GM12892 (cell line): ENCODE data around the gene PPP2R2C.

Source experiments
- DNase-seq: peaks from one replicate; pipeline ENCODE4 v3.0.0; 2011; ENCODE audit not compliant: insufficient read length
- FAIRE-seq: peaks from 2 replicates; lab custom pipeline; 2011; peaks lifted over from hg19 to GRCh38; lab: Jason Lieb, UNC
- POLR2A ChIP-seq: IDR thresholded peaks from 2 replicates; pipeline ENCODE4 v1.6.1; 2011; ENCODE audit warnings: low read depth, low read length, control low read depth
- POLR2AphosphoS5 ChIP-seq: IDR thresholded peaks from 2 replicates; pipeline ENCODE4 v1.6.1; 2011; ENCODE audit warnings: low read depth, low read length, control low read depth
- TAF1 ChIP-seq: IDR thresholded peaks from 2 replicates; pipeline ENCODE4 v1.6.1; 2011; ENCODE audit warnings: low read depth, mild to moderate bottlenecking, control low read depth, low read length, borderline replicate concordance

Gene PPP2R2C

DNA sequence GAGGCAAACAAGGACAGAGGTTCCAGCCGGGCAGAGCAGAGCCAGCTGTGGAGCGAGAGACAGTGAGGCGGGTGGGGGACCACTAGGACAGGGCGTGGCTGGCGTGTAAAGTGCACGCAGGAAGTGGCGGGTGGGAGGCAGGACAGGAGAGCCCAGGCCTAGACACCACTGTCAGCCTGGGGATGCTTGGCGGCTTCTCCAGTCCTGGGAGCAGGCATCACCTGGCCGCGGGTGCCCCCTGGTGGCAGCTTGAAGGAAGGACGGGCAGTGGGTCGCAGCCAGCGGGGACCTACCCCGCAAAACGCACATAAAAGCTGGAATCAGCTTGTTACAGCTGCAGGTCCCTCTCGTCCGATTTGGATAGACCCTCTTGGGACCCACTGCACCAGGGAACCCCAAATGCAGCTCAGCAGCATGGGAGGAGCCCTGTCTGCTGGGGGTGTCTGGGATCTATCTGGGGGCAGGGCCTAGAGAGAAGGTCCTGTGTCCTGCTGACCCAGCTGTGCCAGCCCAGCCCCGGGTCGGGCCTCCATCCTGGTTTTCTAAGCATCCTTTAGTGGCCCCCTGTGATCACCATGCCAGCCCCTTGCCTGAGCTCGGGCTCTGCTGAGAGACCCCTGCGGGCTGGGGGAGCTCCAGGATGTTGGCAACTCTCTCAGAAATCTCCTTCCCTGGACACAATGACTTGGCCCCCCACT is 145.0 kb downstream of the PPP2R2C start:
- FAIRE-seq (peak; percentile 94), DNase-seq (peak; percentile 91)
- TF ChIP-seq POLR2AphosphoS5 = no peak
- no peak for TF ChIP-seq TAF1
- TF ChIP-seq POLR2A = no peak

- no peak for DNase-seq
- no peak for TF ChIP-seq POLR2A
- no peak for TF ChIP-seq TAF1
- no peak for TF ChIP-seq POLR2AphosphoS5
- FAIRE-seq = no peak
Measured at GRCh38 chr4:6326312-6327060, 145.9 kb downstream of the PPP2R2C start.

- no peak for DNase-seq
- TF ChIP-seq POLR2A (no peak), TAF1 (no peak), POLR2AphosphoS5 (no peak)
- no peak for FAIRE-seq
Measured at GRCh38 chr4:6325788-6326290, 146.6 kb downstream of the PPP2R2C start.

GRCh38 chr4:6324999-6325787 is 147.2 kb downstream of the PPP2R2C start:
- TF ChIP-seq TAF1 (no peak), POLR2AphosphoS5 (no peak), POLR2A (no peak)
- no peak for FAIRE-seq
- no peak for DNase-seq

- FAIRE-seq (no peak), DNase-seq (no peak)
- TF ChIP-seq POLR2A = no peak
- no peak for TF ChIP-seq TAF1
- TF ChIP-seq POLR2AphosphoS5 = no peak
Measured at GRCh38 chr4:6324461-6324998, 147.9 kb downstream of the PPP2R2C start.

GRCh38 chr4:6322761-6323566 is 149.4 kb downstream of the PPP2R2C start:
- no peak for TF ChIP-seq TAF1
- no peak for TF ChIP-seq POLR2A
- no peak for TF ChIP-seq POLR2AphosphoS5
- FAIRE-seq (peak; percentile 5), DNase-seq (no peak)

- no peak for DNase-seq
- TF ChIP-seq POLR2A = no peak
- no peak for TF ChIP-seq TAF1
- no peak for TF ChIP-seq POLR2AphosphoS5
- no peak for FAIRE-seq
Measured at GRCh38 chr4:6322067-6322760, 150.2 kb downstream of the PPP2R2C start.

DNA sequence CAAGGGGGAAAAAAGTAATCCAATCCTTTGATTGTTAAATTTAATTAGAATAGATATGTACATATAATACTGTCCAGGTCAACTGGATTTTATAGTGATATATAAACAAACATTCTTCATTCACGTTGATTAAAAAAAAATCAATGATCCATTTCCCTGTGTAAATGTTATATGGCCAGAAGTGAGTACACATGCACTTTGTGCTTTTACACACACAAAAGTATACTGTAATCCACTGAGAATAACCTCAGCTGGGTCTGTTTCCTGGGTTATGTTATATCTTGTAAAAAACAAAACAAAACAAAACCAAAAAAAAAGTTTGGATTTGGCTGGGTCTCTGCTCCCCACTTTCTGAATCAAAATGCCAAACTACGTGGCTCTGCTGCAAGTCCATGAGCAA is 151.1 kb downstream of the PPP2R2C start:
- FAIRE-seq = no peak
- no peak for DNase-seq
- TF ChIP-seq TAF1 (no peak), POLR2AphosphoS5 (no peak), POLR2A (no peak)

GRCh38 chr4:6320663-6321062 is 151.8 kb downstream of the PPP2R2C start:
- TF ChIP-seq POLR2A (no peak), POLR2AphosphoS5 (no peak), TAF1 (no peak)
- DNase-seq (no peak), FAIRE-seq (peak; percentile 54)

GRCh38 chr4:6319530-6320150 is 152.8 kb downstream of the PPP2R2C start:
- FAIRE-seq = no peak
- TF ChIP-seq POLR2A (no peak), TAF1 (no peak), POLR2AphosphoS5 (no peak)
- DNase-seq = no peak
